Stimulated activated memory B cell treated with anti-CD40 and anti-IgM and Interleukin-4, amounts not matched to agents 10 μg/mL and 1 μg/mL and 100 μg/mL, for 72 hours (primary cell): ENCODE measurements around the gene STX4.
A peak's percentile ranks its signal among the peaks of the same experiment; 100 is the strongest.

Experiments
- ATAC-seq: fragments of 150-1000 bp; cut with Tn5 transposase; 2 replicates; pipeline ENCODE4 v1.10.0; 2021
- H3K27ac Mint-ChIP-seq: one replicate; pipeline ENCODE4 v1.8.0; 2022; ENCODE audit warnings: mild to moderate bottlenecking, mixed read lengths
- H3K27me3 Mint-ChIP-seq: one replicate; pipeline ENCODE4 v1.8.0; 2022; ENCODE audit warnings: mixed read lengths
- H3K36me3 Mint-ChIP-seq: one replicate; pipeline ENCODE4 v1.8.0; 2022; ENCODE audit warnings: mixed read lengths
- H3K4me1 Mint-ChIP-seq: one replicate; pipeline ENCODE4 v1.8.0; 2022; ENCODE audit warnings: mixed read lengths
- H3K4me3 Mint-ChIP-seq: one replicate; pipeline ENCODE4 v1.8.0; 2022; ENCODE audit warnings: mild to moderate bottlenecking, moderate library complexity, mixed read lengths
- H3K9me3 Mint-ChIP-seq: one replicate; pipeline ENCODE4 v1.8.0; 2022; ENCODE audit warnings: mixed read lengths

STX4 gene

DNA sequence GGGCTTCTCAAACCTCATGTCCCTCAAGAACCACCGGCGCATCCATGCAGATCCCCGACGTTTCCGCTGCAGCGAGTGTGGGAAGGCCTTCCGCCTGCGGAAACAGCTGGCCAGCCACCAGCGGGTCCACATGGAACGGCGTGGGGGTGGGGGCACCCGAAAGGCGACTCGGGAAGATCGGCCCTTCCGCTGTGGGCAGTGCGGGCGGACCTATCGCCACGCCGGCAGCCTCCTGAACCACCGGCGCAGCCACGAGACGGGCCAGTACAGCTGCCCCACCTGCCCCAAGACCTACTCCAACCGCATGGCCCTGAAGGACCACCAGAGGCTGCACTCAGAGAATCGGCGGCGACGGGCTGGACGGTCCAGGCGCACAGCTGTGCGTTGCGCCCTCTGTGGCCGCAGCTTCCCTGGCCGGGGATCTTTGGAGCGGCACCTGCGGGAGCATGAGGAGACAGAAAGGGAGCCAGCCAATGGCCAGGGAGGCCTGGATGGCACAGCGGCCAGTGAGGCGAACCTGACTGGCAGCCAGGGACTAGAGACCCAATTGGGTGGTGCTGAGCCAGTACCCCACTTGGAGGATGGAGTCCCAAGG lies 46.8 kb downstream of the STX4 start:
- Mint-ChIP-seq H3K27ac (no peak overlapping the region), H3K36me3 (peaks cover 47% of the 10 kb centered on the region)

DNA sequence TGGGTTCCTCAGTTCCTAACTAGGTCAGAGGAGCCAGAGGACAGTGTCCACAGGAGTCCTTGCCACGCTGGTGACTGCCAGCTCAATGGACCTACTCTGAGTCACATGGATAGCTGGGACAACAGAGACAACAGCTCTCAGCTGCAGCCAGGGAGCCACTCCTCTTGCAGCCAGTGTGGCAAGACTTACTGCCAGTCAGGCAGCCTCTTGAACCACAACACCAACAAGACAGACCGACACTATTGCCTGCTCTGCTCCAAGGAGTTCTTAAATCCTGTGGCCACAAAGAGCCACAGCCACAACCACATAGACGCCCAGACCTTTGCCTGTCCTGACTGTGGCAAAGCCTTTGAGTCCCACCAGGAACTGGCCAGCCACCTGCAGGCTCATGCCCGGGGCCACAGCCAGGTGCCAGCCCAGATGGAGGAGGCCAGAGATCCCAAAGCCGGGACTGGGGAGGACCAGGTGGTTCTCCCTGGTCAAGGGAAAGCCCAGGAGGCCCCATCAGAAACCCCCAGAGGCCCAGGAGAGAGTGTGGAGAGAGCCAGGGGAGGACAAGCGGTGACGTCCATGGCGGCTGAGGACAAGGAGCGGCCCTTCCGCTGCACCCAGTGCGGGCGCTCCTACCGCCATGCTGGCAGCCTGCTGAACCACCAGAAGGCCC lies 47.5 kb downstream of the STX4 start:
- ATAC-seq: no peak
- no peaks in the 10 kb centered on the region for H3K27me3 Mint-ChIP-seq
- H3K27ac Mint-ChIP-seq: peak overlapping the region; percentile 32
- H3K36me3 Mint-ChIP-seq: peaks cover 47% of the 10 kb centered on the region
- no peaks in the 10 kb centered on the region for H3K9me3 Mint-ChIP-seq
- H3K4me3 Mint-ChIP-seq: no peak overlapping the region
- H3K4me1 Mint-ChIP-seq: peaks cover 47% of the 10 kb centered on the region

More for the DNA sequence above, 46.8 kb downstream of the STX4 start:
- Mint-ChIP-seq H3K27me3 (no peaks in the 10 kb centered on the region), H3K4me1 (peaks cover 52% of the 10 kb centered on the region), H3K9me3 (no peaks in the 10 kb centered on the region), H3K4me3 (no peak overlapping the region)
- ATAC-seq: no peak

DNA sequence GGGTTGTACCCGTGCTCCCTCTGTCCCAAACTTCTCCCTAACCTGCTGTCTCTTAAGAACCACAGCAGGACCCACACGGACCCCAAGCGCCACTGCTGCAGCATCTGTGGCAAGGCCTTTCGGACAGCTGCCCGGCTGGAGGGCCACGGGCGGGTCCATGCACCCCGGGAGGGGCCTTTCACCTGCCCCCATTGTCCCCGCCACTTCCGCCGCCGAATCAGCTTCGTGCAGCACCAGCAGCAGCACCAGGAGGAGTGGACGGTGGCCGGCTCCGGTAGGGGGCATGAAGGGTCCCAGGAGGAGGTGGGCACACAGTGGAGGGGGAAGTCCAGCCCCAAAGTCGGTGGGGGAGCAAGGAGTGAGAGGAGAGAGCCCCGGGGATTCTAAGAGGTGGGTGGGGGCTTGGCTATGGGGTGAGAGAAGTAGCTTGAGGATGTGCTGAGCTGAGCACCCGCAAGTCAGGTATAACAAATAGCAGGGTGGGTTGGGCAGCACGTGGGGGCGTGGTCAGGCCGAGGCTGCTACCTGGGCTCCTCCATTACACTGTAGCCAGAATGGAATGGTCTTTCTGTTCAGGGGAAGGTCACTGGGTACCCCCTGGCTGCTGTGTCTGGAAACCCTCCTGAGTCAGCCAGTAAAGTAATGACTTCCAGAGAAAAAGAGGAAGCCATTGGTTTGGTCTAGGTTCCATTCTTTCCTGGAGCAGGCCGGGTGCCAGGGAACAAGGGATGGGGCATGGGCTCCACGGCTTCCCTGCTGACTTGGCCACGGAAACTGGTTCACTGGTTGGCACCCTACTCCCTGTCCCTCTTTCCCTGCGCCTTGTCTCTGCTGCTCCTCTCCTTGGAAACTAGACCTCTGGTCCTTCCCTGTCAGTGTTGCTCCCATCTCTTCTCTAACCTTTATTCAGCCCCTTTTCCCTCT lies 48.3 kb downstream of the STX4 start:
- Mint-ChIP-seq H3K27ac (peak overlapping the region; percentile 58), H3K4me3 (no peak overlapping the region), H3K27me3 (no peaks in the 10 kb centered on the region), H3K9me3 (no peaks in the 10 kb centered on the region), H3K4me1 (peaks cover 47% of the 10 kb centered on the region), H3K36me3 (peaks cover 40% of the 10 kb centered on the region)
- no peak for ATAC-seq

DNA sequence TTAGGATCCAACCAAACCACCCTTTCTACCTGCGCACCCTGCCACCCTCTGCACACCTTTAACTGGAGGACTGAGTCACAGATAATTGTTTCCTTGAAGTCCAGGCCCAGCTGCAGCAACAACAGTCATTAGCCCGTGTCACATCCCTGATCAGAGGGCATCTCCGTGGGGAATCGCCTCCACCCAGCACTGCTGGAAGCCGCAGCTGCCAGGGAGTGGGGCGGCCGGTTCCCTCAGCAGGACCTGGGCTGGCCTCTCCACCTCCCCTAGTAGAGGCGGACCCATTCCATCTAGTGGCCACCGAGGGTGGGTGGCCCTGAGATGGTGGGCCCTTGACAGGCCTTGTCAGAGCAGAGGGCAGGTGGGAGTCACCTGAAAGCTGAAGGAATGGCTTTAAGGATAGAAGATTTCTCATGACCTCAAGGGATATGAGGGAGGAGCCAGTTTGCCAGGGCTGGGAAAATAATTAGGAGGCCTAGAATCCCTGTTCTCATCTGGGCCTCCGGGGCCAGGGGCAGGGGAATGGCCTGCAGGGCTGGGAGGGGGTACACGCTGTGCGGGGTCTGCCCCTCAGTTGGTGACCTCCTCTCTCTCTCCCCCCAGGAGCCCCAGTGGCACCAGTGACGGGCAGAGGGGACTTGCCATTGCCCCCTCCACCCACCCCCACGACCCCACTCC lies 49.1 kb downstream of the STX4 start:
- Mint-ChIP-seq H3K36me3 (peaks cover 37% of the 10 kb centered on the region), H3K27me3 (no peaks in the 10 kb centered on the region), H3K4me3 (no peak overlapping the region), H3K4me1 (peaks cover 47% of the 10 kb centered on the region), H3K9me3 (no peaks in the 10 kb centered on the region), H3K27ac (peak overlapping the region; percentile 58)
- no peak for ATAC-seq

DNA sequence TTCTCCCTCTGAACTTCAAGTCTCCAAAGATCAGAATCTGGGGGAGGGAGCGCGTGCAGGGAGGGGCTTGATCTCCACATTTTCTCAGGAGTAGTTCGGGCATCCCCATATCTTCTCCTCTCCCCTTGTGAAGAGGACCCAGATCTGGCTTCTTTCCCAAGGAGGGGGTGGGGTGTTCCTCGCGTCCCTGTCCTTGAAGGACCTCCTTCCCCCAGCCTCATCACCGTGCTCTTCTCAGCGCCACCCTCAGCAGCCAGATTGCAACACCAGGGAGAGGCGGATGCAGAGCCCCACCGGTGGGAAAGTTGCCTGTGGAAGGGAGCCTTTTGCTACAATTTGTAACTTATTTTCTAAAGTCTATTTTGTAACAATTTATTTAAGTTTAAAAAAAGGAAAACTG lies 49.7 kb downstream of the STX4 start:
- ATAC-seq: no peak
- H3K4me3 Mint-ChIP-seq: no peak overlapping the region

GRCh38 chr16:31083556-31083955 lies 50.2 kb downstream of the STX4 start:
- ATAC-seq: no peak
- Mint-ChIP-seq H3K27ac (no peak overlapping the region), H3K4me1 (peaks cover 37% of the 10 kb centered on the region), H3K9me3 (no peaks in the 10 kb centered on the region), H3K36me3 (peaks cover 27% of the 10 kb centered on the region), H3K27me3 (no peaks in the 10 kb centered on the region), H3K4me3 (no peak overlapping the region)

More for the DNA sequence above, 49.7 kb downstream of the STX4 start:
- H3K36me3 Mint-ChIP-seq: peaks cover 31% of the 10 kb centered on the region
- no peaks in the 10 kb centered on the region for H3K9me3 Mint-ChIP-seq
- H3K27me3 Mint-ChIP-seq: no peaks in the 10 kb centered on the region
- H3K27ac Mint-ChIP-seq: no peak overlapping the region
- peaks cover 42% of the 10 kb centered on the region for H3K4me1 Mint-ChIP-seq

GRCh38 chr16:31083981-31084380 lies 50.6 kb downstream of the STX4 start:
- H3K4me3 Mint-ChIP-seq: no peak overlapping the region
- peaks cover 33% of the 10 kb centered on the region for H3K4me1 Mint-ChIP-seq
- H3K27me3 Mint-ChIP-seq: no peaks in the 10 kb centered on the region
- H3K9me3 Mint-ChIP-seq: no peaks in the 10 kb centered on the region
- no peak overlapping the region for H3K27ac Mint-ChIP-seq
- peaks cover 22% of the 10 kb centered on the region for H3K36me3 Mint-ChIP-seq
- ATAC-seq: no peak

- Mint-ChIP-seq H3K4me3 (no peak overlapping the region), H3K27ac (no peak overlapping the region), H3K9me3 (no peaks in the 10 kb centered on the region), H3K4me1 (peaks cover 25% of the 10 kb centered on the region), H3K27me3 (no peaks in the 10 kb centered on the region), H3K36me3 (peaks cover 28% of the 10 kb centered on the region)
- peak; percentile 12 for ATAC-seq
Measured at GRCh38 chr16:31084584-31085302, 51.4 kb downstream of the STX4 start.

DNA sequence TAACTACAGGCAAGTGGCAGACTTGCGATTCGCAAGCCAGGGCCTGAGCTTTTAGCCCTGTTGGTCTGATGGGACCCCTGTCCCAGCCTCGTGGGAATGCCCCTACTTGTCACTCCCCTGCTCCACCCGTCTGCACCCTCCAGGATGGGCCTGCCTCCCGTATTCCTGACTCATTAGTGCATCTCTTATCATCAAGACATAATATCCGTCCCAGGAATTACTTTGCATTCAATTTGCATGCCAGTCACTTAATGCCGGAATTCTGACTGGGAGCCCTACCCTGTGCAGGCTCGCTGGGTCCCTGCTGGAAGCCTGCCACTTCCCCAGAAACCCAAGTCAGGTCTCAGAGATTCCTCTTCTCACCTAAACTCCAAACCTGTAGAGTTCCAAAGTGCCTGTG lies 52.1 kb downstream of the STX4 start:
- Mint-ChIP-seq H3K36me3 (peaks cover 29% of the 10 kb centered on the region), H3K4me1 (peaks cover 22% of the 10 kb centered on the region), H3K9me3 (no peaks in the 10 kb centered on the region), H3K4me3 (no peak overlapping the region), H3K27me3 (no peaks in the 10 kb centered on the region), H3K27ac (peak overlapping the region; percentile 36)
- no peak for ATAC-seq

DNA sequence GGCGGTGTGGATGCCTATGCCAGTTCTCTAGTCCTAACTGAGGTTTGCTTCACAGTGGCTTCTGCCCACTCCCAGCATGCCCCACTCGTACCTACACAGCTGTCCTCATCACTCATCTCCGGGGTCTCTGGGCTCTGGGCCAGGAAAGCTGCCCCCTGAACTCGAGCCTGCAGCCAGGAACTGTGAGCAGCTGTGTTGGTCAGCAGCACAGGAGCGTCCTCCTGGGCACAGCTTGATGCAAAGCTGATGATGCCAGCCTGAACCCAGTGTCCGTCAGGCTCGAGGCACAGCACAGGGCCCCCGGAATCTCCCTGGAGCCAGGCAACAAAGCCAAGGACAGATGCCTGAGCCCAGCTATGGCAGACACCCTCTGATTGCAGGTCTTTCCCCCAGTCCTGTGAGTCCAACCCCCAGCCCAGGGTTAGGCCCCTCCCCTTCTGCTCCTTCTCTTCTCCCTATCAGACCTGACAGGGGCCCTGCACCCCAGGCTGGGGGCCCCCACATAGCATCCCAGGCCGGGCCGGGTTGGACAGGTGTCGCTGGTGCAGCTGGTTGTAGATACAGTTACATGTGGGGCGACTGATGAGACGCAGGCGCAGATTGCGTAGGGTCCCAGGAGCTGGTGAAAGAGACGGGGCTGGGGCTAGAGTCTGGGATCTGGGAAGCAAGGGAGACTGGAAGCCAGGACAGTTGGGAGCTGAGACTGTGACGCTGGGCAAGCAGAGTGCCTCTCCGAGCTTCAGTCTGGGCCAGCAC lies 52.7 kb downstream of the STX4 start:
- Mint-ChIP-seq H3K9me3 (no peaks in the 10 kb centered on the region), H3K36me3 (peaks cover 26% of the 10 kb centered on the region), H3K4me1 (peaks cover 15% of the 10 kb centered on the region), H3K27ac (peak overlapping the region; percentile 36), H3K4me3 (no peak overlapping the region), H3K27me3 (no peaks in the 10 kb centered on the region)
- ATAC-seq: no peak

DNA sequence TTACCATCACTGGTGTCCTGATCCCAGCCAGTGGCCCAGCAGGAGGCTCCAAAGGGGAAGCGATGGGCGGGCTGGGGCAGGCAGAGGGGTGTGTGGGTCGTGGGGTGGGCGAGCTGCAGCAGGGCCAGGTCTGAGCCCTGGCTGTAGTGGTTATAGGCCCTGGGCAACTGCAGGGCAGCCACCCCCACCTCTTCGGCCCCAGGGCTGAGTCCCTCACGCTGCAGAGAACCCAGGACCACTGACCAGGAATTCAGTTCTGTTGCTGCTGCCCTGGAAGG lies 53.2 kb downstream of the STX4 start:
- Mint-ChIP-seq H3K36me3 (peaks cover 21% of the 10 kb centered on the region), H3K4me1 (peaks cover 10% of the 10 kb centered on the region), H3K4me3 (no peak overlapping the region), H3K9me3 (no peaks in the 10 kb centered on the region), H3K27me3 (no peaks in the 10 kb centered on the region), H3K27ac (no peak overlapping the region)
- no peak for ATAC-seq

DNA sequence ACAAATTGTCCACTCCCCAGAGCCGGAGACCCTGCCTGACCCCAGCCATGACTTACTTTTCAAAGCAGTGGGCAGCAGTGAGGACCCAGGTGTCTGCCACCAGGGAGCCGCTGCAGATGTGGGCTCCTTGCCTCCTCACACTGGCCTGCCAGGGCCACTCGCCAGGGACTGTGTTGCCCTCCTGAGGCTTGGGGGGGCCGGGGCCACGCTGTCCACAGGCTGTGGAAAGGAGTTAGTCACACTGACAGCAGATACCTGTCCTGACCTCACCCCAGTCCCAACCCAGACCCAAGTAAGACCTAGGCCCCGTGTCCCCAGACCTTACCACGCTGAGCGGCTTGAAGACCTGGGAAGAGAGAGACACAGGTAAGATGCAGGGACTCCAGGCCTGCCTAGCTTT lies 54.1 kb downstream of the STX4 start:
- Mint-ChIP-seq H3K4me1 (peaks cover 1% of the 10 kb centered on the region), H3K36me3 (peaks cover 15% of the 10 kb centered on the region), H3K27me3 (no peaks in the 10 kb centered on the region), H3K27ac (no peak overlapping the region), H3K9me3 (no peaks in the 10 kb centered on the region), H3K4me3 (no peak overlapping the region)
- no peak for ATAC-seq

- Mint-ChIP-seq H3K27me3 (no peaks in the 10 kb centered on the region), H3K4me3 (no peak overlapping the region), H3K4me1 (no peaks in the 10 kb centered on the region), H3K27ac (no peak overlapping the region), H3K36me3 (peaks cover 13% of the 10 kb centered on the region), H3K9me3 (no peaks in the 10 kb centered on the region)
- no peak for ATAC-seq
Measured at GRCh38 chr16:31087971-31088370, 54.6 kb downstream of the STX4 start.

GRCh38 chr16:31088459-31089183 lies 55.3 kb downstream of the STX4 start, which contains the start of gene PRSS53:
PRSS53 (minus strand) TSS chr16:31088943; CDS start chr16:31088809, 134 bp downstream.
- ATAC-seq: no peak

More at GRCh38 chr16:31088459-31089183, 55.3 kb downstream of the STX4 start, which contains the start of gene PRSS53:
- Mint-ChIP-seq H3K36me3 (peaks cover 8% of the 10 kb centered on the region), H3K9me3 (no peaks in the 10 kb centered on the region), H3K4me3 (no peak within 1 kb of the TSS), H3K4me1 (peaks cover 5% of the 10 kb centered on the region), H3K27me3 (no peaks in the 10 kb centered on the region), H3K27ac (no peak within 1 kb of the TSS)
